GM23338 (cell line): ENCODE results near the gene MYLK. TPM values are rescaled to one million over a fixed set of nuclear protein-coding genes. Genes with fewer than 3 reads are reported as not detected.

ENCODE experiments used
- ATAC-seq: fragments of 200-7000 bp; cut with Tn5 transposase; 3 replicates; pipeline ENCODE4 v1.9.1; 2020
- DNase-seq: peaks from one replicate; pipeline ENCODE4 v3.0.0-alpha.2; 2015; ENCODE audit warnings: low spot score
- H2AFZ ChIP-seq: fragments of 200-600 bp; sonication (generic); 2 replicates; pipeline ENCODE4 v1.8.0; 2016; ENCODE audit warnings: antibody characterized with exemption, mild to moderate bottlenecking, moderate library complexity
- H3F3A ChIP-seq: fragments of 200-600 bp; sonication (generic); replicated peaks from 2 replicates; pipeline ENCODE4 v1.8.0; 2017; ENCODE audit warnings: antibody characterized with exemption, mixed run types, low read depth
- H3K27ac ChIP-seq: fragments of 200-600 bp; sonication (generic); 2 replicates; pipeline ENCODE4 v1.6.1; 2016; ENCODE audit warnings: low read depth
- H3K27me3 ChIP-seq: fragments of 200-600 bp; sonication (generic); 2 replicates; pipeline ENCODE4 v1.8.0; 2016; ENCODE audit warnings: mild to moderate bottlenecking, mixed run types, moderate library complexity; ENCODE audit not compliant: insufficient read depth
- H3K36me3 ChIP-seq: fragments of 200-600 bp; sonication (generic); 2 replicates; pipeline ENCODE4 v1.8.0; 2016; ENCODE audit warnings: mild to moderate bottlenecking; ENCODE audit not compliant: insufficient read depth
- H3K4me1 ChIP-seq: fragments of 200-600 bp; sonication (generic); 2 replicates; pipeline ENCODE4 v1.8.0; 2016; ENCODE audit warnings: mild to moderate bottlenecking, moderate library complexity; ENCODE audit not compliant: insufficient read depth
- H3K4me2 ChIP-seq: fragments of 200-600 bp; sonication (generic); 2 replicates; pipeline ENCODE4 v1.7.1; 2017; ENCODE audit warnings: mixed run types
- H3K4me3 ChIP-seq: fragments of 200-600 bp; sonication (generic); 2 replicates; pipeline ENCODE4 v1.6.1; 2016; ENCODE audit warnings: mixed run types
- H3K79me2 ChIP-seq: fragments of 200-600 bp; sonication (generic); replicated peaks from 2 replicates; pipeline ENCODE4 v1.8.0; 2017; ENCODE audit warnings: mild to moderate bottlenecking; ENCODE audit not compliant: insufficient read depth
- H3K9me2 ChIP-seq: fragments of 200-600 bp; sonication (generic); 2 replicates; pipeline ENCODE4 v1.8.0; 2017; ENCODE audit not compliant: insufficient read depth
- H4K20me1 ChIP-seq: fragments of 200-600 bp; sonication (generic); replicated peaks from 2 replicates; pipeline ENCODE4 v1.8.0; 2017; ENCODE audit warnings: mild to moderate bottlenecking; ENCODE audit not compliant: insufficient read depth
- H3K27ac Mint-ChIP-seq: 2 replicates; pipeline ENCODE4 v1.8.0; 2020; ENCODE audit warnings: inconsistent platforms, mild to moderate bottlenecking, moderate library complexity, mixed read lengths
- H3K27me3 Mint-ChIP-seq: 3 replicates; pipeline ENCODE4 v1.8.0; 2022; ENCODE audit warnings: low read depth, mild to moderate bottlenecking, moderate library complexity, mixed read lengths, inconsistent platforms; ENCODE audit not compliant: insufficient read depth, poor library complexity
- H3K36me3 Mint-ChIP-seq: 3 replicates; pipeline ENCODE4 v1.8.0; 2021; ENCODE audit warnings: low read depth, mild to moderate bottlenecking, inconsistent platforms, moderate library complexity, mixed read lengths
- H3K4me1 Mint-ChIP-seq: 3 replicates; pipeline ENCODE4 v1.8.0; 2020; ENCODE audit warnings: mild to moderate bottlenecking, inconsistent platforms, mixed read lengths
- H3K4me3 Mint-ChIP-seq: 3 replicates; pipeline ENCODE4 v1.8.0; 2021; ENCODE audit warnings: moderate library complexity, mild to moderate bottlenecking, inconsistent platforms, mixed read lengths
- H3K9me3 Mint-ChIP-seq: 3 replicates; pipeline ENCODE4 v1.8.0; 2020; ENCODE audit warnings: moderate library complexity, mild to moderate bottlenecking, inconsistent platforms, mixed read lengths
- CREB1 ChIP-seq: fragments of 250-450 bp; sonication (Bioruptor Pico); IDR thresholded peaks from 2 replicates; pipeline ENCODE4 v1.5.0; 2020; ENCODE audit warnings: low read depth, mild to moderate bottlenecking, moderate library complexity
- ETS1 ChIP-seq: IDR thresholded peaks from 2 replicates; pipeline ENCODE4 v1.6.1; 2016; ENCODE audit warnings: antibody characterized with exemption
- EZH2 ChIP-seq: fragments of 200-600 bp; sonication (generic); IDR thresholded peaks from one replicate; pipeline ENCODE4 v1.8.0; 2017; ENCODE audit warnings: antibody characterized with exemption, mild to moderate bottlenecking, low read depth; ENCODE audit not compliant: unreplicated experiment
- EZH2phosphoT487 ChIP-seq: fragments of 200-600 bp; sonication (generic); IDR thresholded peaks from one replicate; pipeline ENCODE4 v1.8.1; 2018; ENCODE audit warnings: antibody characterized with exemption; ENCODE audit not compliant: unreplicated experiment
- JUNB ChIP-seq: IDR thresholded peaks from one replicate; pipeline ENCODE4 v1.6.1; 2016; ENCODE audit warnings: antibody characterized with exemption; ENCODE audit not compliant: unreplicated experiment
- NANOG ChIP-seq: IDR thresholded peaks from 2 replicates; pipeline ENCODE4 v1.6.1; 2016; ENCODE audit warnings: antibody characterized with exemption, borderline replicate concordance
- POLR2AphosphoS5 ChIP-seq: IDR thresholded peaks from 2 replicates; pipeline ENCODE4 v1.6.1; 2016; ENCODE audit warnings: antibody characterized with exemption, low read depth
- ZNF331 ChIP-seq: fragments of 250-450 bp; sonication (Bioruptor Pico); IDR thresholded peaks from 2 replicates; pipeline ENCODE4 v1.5.0; 2020; ENCODE audit warnings: low read depth, mild to moderate bottlenecking, moderate library complexity
- ZNF462 ChIP-seq: fragments of 250-450 bp; sonication (Bioruptor Pico); IDR thresholded peaks from 2 replicates; pipeline ENCODE4 v1.5.0; 2020; ENCODE audit warnings: mild to moderate bottlenecking, moderate library complexity
- polyA plus RNA-seq: library from polyadenylated mRNA; unstranded; fragments of >200 nt; fragmentation: Nextera tagmentation; extraction: Ambion mirVana; gene quantifications from 2 replicates; pipeline ENCODE4 v1.2.1, GENCODE V29; 2016
- total RNA-seq: library from RNA; depleted of rRNA; stranded (reverse); fragments of >200 nt; shearing (Covaris generic); gene quantifications from 2 replicates; pipeline ENCODE4 v1.2.3, GENCODE V29; 2014
- TF ChIP-seq, protein P1 (sequence below): IDR thresholded peaks from one replicate; pipeline ENCODE4 v1.6.1; 2018; ENCODE audit warnings: antibody characterized with exemption; ENCODE audit not compliant: unreplicated experiment
- TF ChIP-seq, protein P2 (sequence below), 2 experiments: fragments of 200-600 bp in 1 of 2; sonication (generic) in 1 of 2; conservative IDR thresholded peaks; 2 replicates each; pipeline versions ENCODE4 v1.5.1 to v1.6.1; 2016 to 2017; ENCODE audit warnings: antibody characterized with exemption in 2 of 2, low read depth in 2 of 2, mild to moderate bottlenecking in 2 of 2, moderate library complexity in 1 of 2

The MYLK gene
- total and polyA plus RNA-seq, 2 experiments from 2014 or later: 11.5 to 17.9 TPM

DNA sequence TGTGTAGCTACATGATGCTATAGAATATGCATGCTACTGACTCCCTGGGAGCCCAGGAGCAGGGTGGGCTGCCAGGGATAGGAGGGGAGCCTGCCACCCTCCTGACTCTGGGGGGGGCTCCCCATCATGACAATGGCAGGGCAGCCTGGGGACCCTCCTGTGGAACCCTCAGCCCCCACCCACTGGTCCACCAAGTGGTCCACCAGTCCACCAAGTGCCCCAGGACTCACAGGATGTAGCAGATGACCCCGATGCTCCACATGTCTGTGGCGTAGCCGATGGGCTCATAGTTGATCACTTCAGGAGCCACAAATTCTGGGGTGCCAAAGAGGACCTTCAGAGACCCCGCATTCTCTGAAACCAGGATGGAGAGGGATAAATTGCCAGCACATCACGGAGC, 246.3 kb downstream of the MYLK start:
- H2AFZ ChIP-seq: no peak overlapping the region
- H3F3A ChIP-seq: no peaks in the 10 kb centered on the region
- no peaks in the 10 kb centered on the region for H3K27me3 ChIP-seq
- no peaks in the 10 kb centered on the region for H3K9me2 ChIP-seq
- H3K4me1 ChIP-seq: peaks cover 20% of the 10 kb centered on the region
- Mint-ChIP-seq H3K27me3 (peaks cover 16% of the 10 kb centered on the region), H3K9me3 (no peaks in the 10 kb centered on the region), H3K4me3 (no peak overlapping the region), H3K4me1 (peaks cover 57% of the 10 kb centered on the region), H3K36me3 (no peaks in the 10 kb centered on the region), H3K27ac (no peak overlapping the region; the same call in 1 of the 2 replicates)
- no peaks in the 10 kb centered on the region for H4K20me1 ChIP-seq
- no peak for ATAC-seq
- no peak overlapping the region for H3K4me3 ChIP-seq
- H3K27ac ChIP-seq: no peak overlapping the region
- no peaks in the 10 kb centered on the region; the same call in 1 of the 2 replicates for H3K36me3 ChIP-seq
- H3K79me2 ChIP-seq: no peaks in the 10 kb centered on the region
- DNase-seq: no peak
- TF ChIP-seq, protein P1, sequence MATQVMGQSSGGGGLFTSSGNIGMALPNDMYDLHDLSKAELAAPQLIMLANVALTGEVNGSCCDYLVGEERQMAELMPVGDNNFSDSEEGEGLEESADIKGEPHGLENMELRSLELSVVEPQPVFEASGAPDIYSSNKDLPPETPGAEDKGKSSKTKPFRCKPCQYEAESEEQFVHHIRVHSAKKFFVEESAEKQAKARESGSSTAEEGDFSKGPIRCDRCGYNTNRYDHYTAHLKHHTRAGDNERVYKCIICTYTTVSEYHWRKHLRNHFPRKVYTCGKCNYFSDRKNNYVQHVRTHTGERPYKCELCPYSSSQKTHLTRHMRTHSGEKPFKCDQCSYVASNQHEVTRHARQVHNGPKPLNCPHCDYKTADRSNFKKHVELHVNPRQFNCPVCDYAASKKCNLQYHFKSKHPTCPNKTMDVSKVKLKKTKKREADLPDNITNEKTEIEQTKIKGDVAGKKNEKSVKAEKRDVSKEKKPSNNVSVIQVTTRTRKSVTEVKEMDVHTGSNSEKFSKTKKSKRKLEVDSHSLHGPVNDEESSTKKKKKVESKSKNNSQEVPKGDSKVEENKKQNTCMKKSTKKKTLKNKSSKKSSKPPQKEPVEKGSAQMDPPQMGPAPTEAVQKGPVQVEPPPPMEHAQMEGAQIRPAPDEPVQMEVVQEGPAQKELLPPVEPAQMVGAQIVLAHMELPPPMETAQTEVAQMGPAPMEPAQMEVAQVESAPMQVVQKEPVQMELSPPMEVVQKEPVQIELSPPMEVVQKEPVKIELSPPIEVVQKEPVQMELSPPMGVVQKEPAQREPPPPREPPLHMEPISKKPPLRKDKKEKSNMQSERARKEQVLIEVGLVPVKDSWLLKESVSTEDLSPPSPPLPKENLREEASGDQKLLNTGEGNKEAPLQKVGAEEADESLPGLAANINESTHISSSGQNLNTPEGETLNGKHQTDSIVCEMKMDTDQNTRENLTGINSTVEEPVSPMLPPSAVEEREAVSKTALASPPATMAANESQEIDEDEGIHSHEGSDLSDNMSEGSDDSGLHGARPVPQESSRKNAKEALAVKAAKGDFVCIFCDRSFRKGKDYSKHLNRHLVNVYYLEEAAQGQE: no peak
- no peak for TF ChIP-seq ETS1
- TF ChIP-seq ZNF462 (CRISPR knock-in tag): no peak
- no peak for TF ChIP-seq JUNB
- TF ChIP-seq ZNF331: no peak
- TF ChIP-seq NANOG: no peak
- TF ChIP-seq EZH2: no peak
- no peak for TF ChIP-seq EZH2phosphoT487
- no peak for TF ChIP-seq CREB1 (CRISPR knock-in tag)
- TF ChIP-seq, protein P2, sequence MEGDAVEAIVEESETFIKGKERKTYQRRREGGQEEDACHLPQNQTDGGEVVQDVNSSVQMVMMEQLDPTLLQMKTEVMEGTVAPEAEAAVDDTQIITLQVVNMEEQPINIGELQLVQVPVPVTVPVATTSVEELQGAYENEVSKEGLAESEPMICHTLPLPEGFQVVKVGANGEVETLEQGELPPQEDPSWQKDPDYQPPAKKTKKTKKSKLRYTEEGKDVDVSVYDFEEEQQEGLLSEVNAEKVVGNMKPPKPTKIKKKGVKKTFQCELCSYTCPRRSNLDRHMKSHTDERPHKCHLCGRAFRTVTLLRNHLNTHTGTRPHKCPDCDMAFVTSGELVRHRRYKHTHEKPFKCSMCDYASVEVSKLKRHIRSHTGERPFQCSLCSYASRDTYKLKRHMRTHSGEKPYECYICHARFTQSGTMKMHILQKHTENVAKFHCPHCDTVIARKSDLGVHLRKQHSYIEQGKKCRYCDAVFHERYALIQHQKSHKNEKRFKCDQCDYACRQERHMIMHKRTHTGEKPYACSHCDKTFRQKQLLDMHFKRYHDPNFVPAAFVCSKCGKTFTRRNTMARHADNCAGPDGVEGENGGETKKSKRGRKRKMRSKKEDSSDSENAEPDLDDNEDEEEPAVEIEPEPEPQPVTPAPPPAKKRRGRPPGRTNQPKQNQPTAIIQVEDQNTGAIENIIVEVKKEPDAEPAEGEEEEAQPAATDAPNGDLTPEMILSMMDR (conservative IDR thresholded peaks at IDR 0.05; ENCODE audit: low read depth in 2 of 2): no peak
- TF ChIP-seq POLR2AphosphoS5: no peak
- no peak overlapping the region for H3K4me2 ChIP-seq
